Bronchial epithelial cell (primary cell): ENCODE results near the gene ATXN2. TPM values are rescaled to one million over a fixed set of nuclear protein-coding genes. Genes with fewer than 3 reads are reported as not detected.
"Not testable (repeated sequence)": the region's sequence is repeated elsewhere in the genome, so short reads cannot be mapped to it uniquely, and the experiment has no call there.

ENCODE experiments used
- DNase-seq: peaks from one replicate; pipeline ENCODE4 v3.0.0-alpha.2; 2010; ENCODE audit warnings: low read depth
- FAIRE-seq: peaks from 2 replicates; lab custom pipeline; 2011; peaks lifted over from hg19 to GRCh38; lab: Jason Lieb, UNC
- H3K27me3 ChIP-seq: 2 replicates; pipeline ENCODE4 v1.5.1; 2011; ENCODE audit warnings: low read length; ENCODE audit not compliant: control insufficient read depth, insufficient read depth
- H3K36me3 ChIP-seq: 2 replicates; pipeline ENCODE4 v1.5.1; 2011; ENCODE audit warnings: low read length; ENCODE audit not compliant: control insufficient read depth, insufficient read depth
- H3K4me3 ChIP-seq: 2 replicates; pipeline ENCODE4 v1.5.1; 2011; ENCODE audit warnings: mild to moderate bottlenecking, low read depth, low read length, control low read depth
- total RNA-seq: library from RNA; depleted of rRNA; stranded (reverse); fragments of >200 nt; gene quantifications from 2 replicates; pipeline ENCODE4 v1.2.1, GENCODE V29; 2014
- TF ChIP-seq, protein P1 (sequence below): IDR thresholded peaks from 2 replicates; pipeline ENCODE4 v1.5.1; 2011; ENCODE audit warnings: mild to moderate bottlenecking, moderate library complexity, low read length, control low read depth, inconsistent platforms; ENCODE audit not compliant: insufficient read depth, severe bottlenecking

Gene ATXN2
- total RNA-seq, 1 donor from 2014 or later: 8.7 TPM

DNA sequence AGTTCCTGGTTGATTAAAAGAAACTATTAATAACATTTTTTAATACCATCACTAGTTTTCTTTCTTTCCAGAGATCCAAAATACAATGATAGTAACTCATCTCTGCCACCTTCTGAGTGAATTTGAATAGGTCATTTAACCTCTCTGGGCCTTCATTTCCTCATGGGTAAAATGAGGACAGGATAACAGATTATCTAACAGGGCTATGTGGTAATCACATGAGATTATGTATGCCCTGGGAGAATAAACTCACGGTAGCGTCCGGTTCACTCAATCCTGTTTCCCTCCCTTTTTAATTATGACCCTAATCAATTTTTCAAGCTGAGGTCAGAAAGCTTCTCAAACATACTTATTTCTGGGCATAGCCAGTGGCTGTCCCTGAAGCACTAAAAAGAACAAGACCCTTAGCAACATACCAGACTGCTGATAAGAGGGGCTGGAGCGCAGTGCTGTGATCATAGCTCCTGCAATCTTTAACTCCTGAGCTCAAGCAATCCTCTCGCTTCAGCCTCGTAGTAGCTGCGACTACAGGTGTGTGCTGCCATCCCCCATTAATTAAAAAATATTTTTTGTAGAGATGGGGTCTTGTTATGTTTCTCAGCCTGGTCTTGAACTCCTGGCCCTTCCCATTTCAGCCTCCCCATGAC lies 24.2 kb downstream of the ATXN2 start:
- Histone ChIP-seq H3K36me3 (no peaks in the 10 kb centered on the region), H3K4me3 (no peak overlapping the region), H3K27me3 (no peaks in the 10 kb centered on the region)
- no peak for DNase-seq
- TF ChIP-seq, protein P1, sequence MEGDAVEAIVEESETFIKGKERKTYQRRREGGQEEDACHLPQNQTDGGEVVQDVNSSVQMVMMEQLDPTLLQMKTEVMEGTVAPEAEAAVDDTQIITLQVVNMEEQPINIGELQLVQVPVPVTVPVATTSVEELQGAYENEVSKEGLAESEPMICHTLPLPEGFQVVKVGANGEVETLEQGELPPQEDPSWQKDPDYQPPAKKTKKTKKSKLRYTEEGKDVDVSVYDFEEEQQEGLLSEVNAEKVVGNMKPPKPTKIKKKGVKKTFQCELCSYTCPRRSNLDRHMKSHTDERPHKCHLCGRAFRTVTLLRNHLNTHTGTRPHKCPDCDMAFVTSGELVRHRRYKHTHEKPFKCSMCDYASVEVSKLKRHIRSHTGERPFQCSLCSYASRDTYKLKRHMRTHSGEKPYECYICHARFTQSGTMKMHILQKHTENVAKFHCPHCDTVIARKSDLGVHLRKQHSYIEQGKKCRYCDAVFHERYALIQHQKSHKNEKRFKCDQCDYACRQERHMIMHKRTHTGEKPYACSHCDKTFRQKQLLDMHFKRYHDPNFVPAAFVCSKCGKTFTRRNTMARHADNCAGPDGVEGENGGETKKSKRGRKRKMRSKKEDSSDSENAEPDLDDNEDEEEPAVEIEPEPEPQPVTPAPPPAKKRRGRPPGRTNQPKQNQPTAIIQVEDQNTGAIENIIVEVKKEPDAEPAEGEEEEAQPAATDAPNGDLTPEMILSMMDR: no peak
- no peak for FAIRE-seq

DNA sequence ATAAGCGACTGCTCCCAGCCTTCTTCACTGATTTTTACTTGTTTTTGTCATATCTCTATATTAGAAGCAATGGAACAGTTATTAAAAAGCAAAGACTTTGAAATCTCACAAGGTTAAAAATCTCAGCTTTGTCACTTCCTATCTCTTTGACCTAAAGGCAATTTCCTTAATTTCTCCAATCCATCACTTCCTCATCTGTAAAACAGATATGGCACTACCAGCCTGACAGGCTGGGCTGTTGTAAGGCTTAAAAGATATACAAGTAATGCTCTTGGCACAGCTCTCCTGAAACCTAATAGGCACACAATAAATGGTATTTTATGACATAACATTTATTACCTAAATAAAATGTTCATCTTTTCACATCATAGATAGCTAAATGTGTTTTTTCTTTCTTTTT lies 25.6 kb downstream of the ATXN2 start:
- DNase-seq: no peak
- Histone ChIP-seq H3K27me3 (no peaks in the 10 kb centered on the region), H3K36me3 (no peaks in the 10 kb centered on the region), H3K4me3 (no peak overlapping the region)
- no peak for FAIRE-seq
- TF ChIP-seq, protein P1: no peak

DNA sequence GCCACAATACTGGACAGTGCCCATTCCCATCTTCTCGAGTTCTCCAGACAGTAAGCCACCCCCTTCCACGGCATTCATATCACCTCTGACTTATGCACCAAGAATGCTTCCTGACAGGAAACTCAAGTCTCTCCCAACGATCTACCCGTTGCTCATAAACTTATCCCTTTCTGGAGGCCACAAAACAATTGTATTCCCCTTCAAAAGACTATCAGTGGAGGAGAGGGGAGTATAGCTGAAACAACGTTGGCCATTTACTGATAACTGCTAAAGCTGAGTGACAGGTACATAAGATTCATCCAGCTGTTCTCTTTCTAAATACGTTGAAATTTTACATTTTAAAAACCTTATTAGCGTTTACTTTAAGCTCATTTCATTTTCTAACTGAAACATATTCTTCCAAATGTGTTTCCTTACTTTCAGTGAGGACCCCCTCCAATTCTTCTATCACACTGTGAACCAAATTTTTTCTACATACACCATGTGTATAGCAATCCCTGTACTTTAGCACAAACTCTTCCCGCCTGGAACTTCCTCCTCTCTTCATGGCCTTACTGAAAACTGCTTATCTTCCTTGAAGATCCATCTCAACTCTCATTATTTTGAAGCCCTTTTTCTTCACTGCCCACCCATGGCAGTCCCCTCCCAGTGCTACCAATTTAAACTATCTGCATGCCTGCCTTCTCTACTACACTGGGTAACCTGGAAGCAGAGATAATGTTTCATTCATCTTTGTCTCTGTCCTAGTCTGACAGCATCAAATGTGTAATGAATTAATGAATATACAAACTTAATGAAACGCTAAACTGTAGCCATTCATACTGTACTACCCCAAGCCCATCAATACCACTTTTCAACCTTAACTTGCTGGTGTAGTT lies 28.8 kb downstream of the ATXN2 start:
- FAIRE-seq (no peak), DNase-seq (peak; percentile 89)
- TF ChIP-seq, protein P1: no peak
- Histone ChIP-seq H3K36me3 (no peaks in the 10 kb centered on the region), H3K27me3 (no peaks in the 10 kb centered on the region), H3K4me3 (no peak overlapping the region)

DNA sequence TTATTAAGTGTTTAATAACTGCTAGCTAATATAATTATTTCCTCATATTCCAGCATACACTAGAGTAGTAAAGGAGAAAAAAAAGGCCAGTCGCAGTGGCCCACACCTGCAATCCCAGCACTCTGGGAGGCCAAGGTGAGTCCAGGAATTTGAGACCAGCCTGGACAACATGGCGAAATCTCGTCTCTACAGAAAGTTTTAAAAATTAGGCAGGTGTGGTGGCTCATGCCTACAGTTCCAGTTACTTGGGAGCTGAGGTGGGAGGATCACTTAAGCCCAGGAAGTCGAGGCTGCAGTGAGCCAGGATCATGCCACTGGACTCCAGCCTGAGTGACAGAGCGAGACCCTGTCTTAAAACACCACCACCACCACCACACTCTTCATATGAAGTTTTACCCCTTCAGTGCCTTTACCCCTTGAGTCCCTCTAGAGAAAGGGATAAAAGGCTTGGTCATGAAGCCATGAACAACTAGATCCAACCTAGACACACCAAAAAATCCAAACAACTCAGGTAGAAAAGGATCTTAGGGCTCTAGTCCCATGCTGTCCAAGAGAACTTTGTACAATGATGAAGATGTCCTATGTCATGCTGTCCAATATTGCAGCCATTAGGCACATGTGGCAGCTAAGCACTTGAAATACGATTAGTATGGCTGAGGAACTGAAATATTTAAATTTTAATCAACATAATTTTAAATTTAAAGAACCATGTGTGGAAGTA lies 29.6 kb downstream of the ATXN2 start:
- FAIRE-seq: no peak
- DNase-seq: no peak
- TF ChIP-seq, protein P1: no peak
- Histone ChIP-seq H3K4me3 (no peak overlapping the region), H3K27me3 (no peaks in the 10 kb centered on the region), H3K36me3 (no peaks in the 10 kb centered on the region)

DNA sequence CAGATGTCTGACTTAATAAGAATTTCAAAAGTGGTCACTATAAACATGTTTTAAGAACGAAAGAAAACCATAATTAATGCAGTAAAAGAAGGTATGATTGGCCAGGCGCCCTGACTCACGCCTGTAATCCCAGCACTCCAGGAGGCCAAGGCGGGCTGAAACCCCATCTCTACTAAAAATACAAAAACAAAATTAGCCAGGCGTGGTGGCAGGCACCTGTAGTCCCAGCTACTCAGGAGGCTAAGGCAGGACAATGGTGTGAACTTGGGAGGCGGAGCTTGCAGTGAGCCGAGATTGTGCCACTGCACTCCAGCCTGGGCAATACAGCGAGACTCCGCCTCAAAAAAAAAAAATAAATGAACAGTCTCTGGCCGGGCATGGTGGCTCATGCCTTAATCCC lies 38.3 kb downstream of the ATXN2 start:
- not testable (repeated sequence) for H3K27me3 ChIP-seq

DNA sequence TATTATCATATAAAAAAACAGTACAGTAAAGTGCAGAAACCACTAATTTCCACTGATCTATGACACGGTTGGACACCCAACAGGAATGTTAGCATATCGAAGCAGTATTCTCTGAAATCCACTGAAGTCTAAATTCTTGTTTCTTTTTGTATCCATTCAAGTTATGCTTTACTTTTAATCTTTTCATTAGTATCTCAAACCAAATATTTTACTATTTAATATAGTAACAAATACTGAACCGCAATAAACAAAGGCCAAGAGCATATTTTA lies 41.1 kb downstream of the ATXN2 start:
- Histone ChIP-seq H3K4me3 (no peak overlapping the region), H3K27me3 (no peaks in the 10 kb centered on the region), H3K36me3 (no peaks in the 10 kb centered on the region)
- FAIRE-seq: no peak
- no peak for DNase-seq
- TF ChIP-seq, protein P1: no peak

More for the DNA sequence above, 38.3 kb downstream of the ATXN2 start:
- H3K4me3 ChIP-seq, FAIRE-seq, DNase-seq, H3K36me3 ChIP-seq: not testable (repeated sequence)
